IPS DF 6.9 (cell line): ENCODE measurements around the gene KRT17.
"Not testable (repeated sequence)": the region's sequence is repeated elsewhere in the genome, so short reads cannot be mapped to it uniquely, and the experiment has no call there.

Source experiments
- DNase-seq: peaks from one replicate; pipeline ENCODE4 v3.0.0-alpha.2; 2013; ENCODE audit warnings: low read depth, low spot score
- H3K27ac ChIP-seq: one replicate; pipeline ENCODE4 v1.5.1; 2013; ENCODE audit warnings: low read length, control low read depth
- H3K27me3 ChIP-seq: 2 replicates; pipeline ENCODE4 v1.6.1; 2013; ENCODE audit warnings: mild to moderate bottlenecking, low read length; ENCODE audit not compliant: control insufficient read depth, insufficient read depth
- H3K36me3 ChIP-seq: 2 replicates; pipeline ENCODE4 v1.6.1; 2013; ENCODE audit warnings: low read length; ENCODE audit not compliant: control insufficient read depth, insufficient read depth
- H3K4me1 ChIP-seq: 2 replicates; pipeline ENCODE4 v1.6.1; 2013; ENCODE audit warnings: low read length; ENCODE audit not compliant: control insufficient read depth, insufficient read depth
- H3K4me3 ChIP-seq: 2 replicates; pipeline ENCODE4 v1.5.1; 2013; ENCODE audit warnings: mild to moderate bottlenecking, low read length
- H3K9me3 ChIP-seq: 2 replicates; pipeline ENCODE4 v1.6.1; 2013; ENCODE audit warnings: low read length, inconsistent platforms; ENCODE audit not compliant: control insufficient read depth, insufficient read depth
- WGBS: extraction: QIAGEN DNeasy Blood & Tissue Kit; methylation state at CpG from one replicate; pipeline ENCODE4 v1.1.7; 2013; ENCODE audit warnings: mixed read lengths, missing lambda C conversion rate; ENCODE audit not compliant: insufficient read length, insufficient coverage; 5-methylcytosine and 5-hydroxymethylcytosine counted together

KRT17 gene

GRCh38 chr17:41618341-41619035, 5.9 kb downstream of the KRT17 start:
- no peaks in the 10 kb centered on the region for H3K27me3 ChIP-seq

GRCh38 chr17:41617698-41618097, 6.7 kb downstream of the KRT17 start:
- Histone ChIP-seq H3K27me3 (no peaks in the 10 kb centered on the region), H3K4me1 (peaks cover 1% of the 10 kb centered on the region; the same call in 1 of the 2 replicates), H3K27ac (no peak overlapping the region), H3K4me3 (no peak overlapping the region), H3K9me3 (no peaks in the 10 kb centered on the region), H3K36me3 (no peaks in the 10 kb centered on the region)
- DNase-seq, result no peak
- WGBS, result no CpG with 5 or more reads among the region's 11 CpGs

More at GRCh38 chr17:41618341-41619035, 5.9 kb downstream of the KRT17 start:
- no CpG with 5 or more reads among the region's 13 CpGs for WGBS
- Histone ChIP-seq H3K27ac (no peak overlapping the region), H3K4me3 (no peak overlapping the region), H3K4me1 (peaks cover 1% of the 10 kb centered on the region; the same call in 1 of the 2 replicates), H3K36me3 (no peaks in the 10 kb centered on the region), H3K9me3 (no peaks in the 10 kb centered on the region)
- no peak for DNase-seq

DNA sequence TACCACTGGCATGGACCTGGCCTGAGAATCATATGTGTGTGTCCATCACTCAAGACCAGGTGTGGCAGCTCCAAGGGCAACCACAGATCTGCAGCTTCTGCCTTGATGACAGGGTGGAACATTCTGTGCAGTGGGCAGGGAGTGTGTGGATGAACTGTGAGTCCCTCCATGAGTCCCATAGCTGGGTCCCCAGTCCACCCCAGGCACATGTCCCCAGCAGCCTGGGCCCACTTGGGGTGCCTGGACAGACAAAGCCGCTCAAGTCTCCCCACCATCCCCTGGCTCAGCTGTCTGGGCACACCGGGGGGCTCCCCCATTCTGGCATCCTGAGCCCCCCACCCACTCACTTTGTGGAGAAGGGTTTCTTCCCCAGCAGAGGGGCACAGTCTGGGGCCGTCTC, 7.2 kb downstream of the KRT17 start:
- H3K4me1 ChIP-seq, result peaks cover 1% of the 10 kb centered on the region; the same call in 1 of the 2 replicates
- no CpG with 5 or more reads among the region's 3 CpGs for WGBS
- H3K4me3 ChIP-seq, result no peak overlapping the region
- no peaks in the 10 kb centered on the region for H3K9me3 ChIP-seq
- no peak for DNase-seq
- no peaks in the 10 kb centered on the region for H3K36me3 ChIP-seq
- H3K27ac ChIP-seq, result no peak overlapping the region
- H3K27me3 ChIP-seq, result no peaks in the 10 kb centered on the region

DNA sequence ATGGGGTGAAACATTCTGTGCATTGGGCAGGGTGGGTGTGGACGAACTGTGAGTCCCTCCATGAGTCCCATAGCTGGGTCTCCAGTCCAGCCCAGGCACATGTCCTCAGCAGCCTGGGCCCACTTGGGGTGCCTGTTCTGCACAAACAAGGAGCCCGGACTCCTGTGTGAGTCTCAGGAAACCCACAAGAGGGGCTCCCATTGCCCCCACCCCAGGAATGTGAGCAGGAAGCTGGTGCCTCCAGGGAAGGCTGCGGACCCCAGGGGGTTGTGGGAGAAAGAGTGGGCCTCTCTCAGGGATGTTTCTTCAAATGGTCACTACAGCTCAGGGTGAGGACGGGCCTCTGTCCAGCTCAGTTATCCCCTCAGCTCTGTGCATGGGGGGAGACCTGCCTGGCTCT, 7.9 kb downstream of the KRT17 start:
- H3K4me3 ChIP-seq, DNase-seq, H3K36me3 ChIP-seq, H3K27ac ChIP-seq, H3K4me1 ChIP-seq, H3K9me3 ChIP-seq, H3K27me3 ChIP-seq: not testable (repeated sequence)
- no CpG with 5 or more reads among the region's 4 CpGs for WGBS

GRCh38 chr17:41615454-41615853, 8.9 kb downstream of the KRT17 start:
- Histone ChIP-seq H3K27ac (no peak overlapping the region), H3K27me3 (no peaks in the 10 kb centered on the region), H3K4me3 (no peak overlapping the region), H3K4me1 (peaks cover 1% of the 10 kb centered on the region; the same call in 1 of the 2 replicates), H3K9me3 (no peaks in the 10 kb centered on the region), H3K36me3 (no peaks in the 10 kb centered on the region)
- DNase-seq, result no peak
- WGBS, result no CpG with 5 or more reads among the region's 7 CpGs

GRCh38 chr17:41614767-41615166, 9.6 kb downstream of the KRT17 start:
- not testable (repeated sequence) for H3K27ac ChIP-seq, H3K9me3 ChIP-seq, H3K4me3 ChIP-seq, DNase-seq, H3K27me3 ChIP-seq, H3K4me1 ChIP-seq, H3K36me3 ChIP-seq
- WGBS, result no CpG with 5 or more reads among the region's 9 CpGs

DNA sequence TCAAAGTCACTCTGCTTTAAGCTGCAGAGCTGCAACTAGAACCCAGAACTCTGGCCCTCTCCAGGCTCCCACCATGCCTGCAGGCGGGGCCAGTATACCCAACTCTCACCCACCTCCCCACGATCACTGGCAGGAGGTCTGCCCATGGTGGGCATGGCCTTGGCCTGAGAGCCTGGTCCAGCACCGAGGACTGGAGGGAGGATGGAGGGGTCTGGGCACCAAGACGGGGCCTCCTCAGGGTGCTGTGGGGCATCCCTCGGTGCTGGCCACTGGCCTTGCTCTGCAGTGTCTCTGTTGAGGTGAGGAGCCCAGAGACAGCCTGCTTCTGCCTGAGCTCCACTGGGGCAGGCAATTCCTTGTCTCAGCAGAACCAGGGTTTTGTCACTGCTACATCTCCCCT, 10.3 kb downstream of the KRT17 start:
- Histone ChIP-seq H3K27ac (no peak overlapping the region), H3K4me1 (peaks cover 1% of the 10 kb centered on the region; the same call in 1 of the 2 replicates), H3K9me3 (no peaks in the 10 kb centered on the region), H3K4me3 (no peak overlapping the region), H3K36me3 (no peaks in the 10 kb centered on the region), H3K27me3 (no peaks in the 10 kb centered on the region)
- DNase-seq, result no peak
- WGBS, result no CpG with 5 or more reads among the region's 5 CpGs

DNA sequence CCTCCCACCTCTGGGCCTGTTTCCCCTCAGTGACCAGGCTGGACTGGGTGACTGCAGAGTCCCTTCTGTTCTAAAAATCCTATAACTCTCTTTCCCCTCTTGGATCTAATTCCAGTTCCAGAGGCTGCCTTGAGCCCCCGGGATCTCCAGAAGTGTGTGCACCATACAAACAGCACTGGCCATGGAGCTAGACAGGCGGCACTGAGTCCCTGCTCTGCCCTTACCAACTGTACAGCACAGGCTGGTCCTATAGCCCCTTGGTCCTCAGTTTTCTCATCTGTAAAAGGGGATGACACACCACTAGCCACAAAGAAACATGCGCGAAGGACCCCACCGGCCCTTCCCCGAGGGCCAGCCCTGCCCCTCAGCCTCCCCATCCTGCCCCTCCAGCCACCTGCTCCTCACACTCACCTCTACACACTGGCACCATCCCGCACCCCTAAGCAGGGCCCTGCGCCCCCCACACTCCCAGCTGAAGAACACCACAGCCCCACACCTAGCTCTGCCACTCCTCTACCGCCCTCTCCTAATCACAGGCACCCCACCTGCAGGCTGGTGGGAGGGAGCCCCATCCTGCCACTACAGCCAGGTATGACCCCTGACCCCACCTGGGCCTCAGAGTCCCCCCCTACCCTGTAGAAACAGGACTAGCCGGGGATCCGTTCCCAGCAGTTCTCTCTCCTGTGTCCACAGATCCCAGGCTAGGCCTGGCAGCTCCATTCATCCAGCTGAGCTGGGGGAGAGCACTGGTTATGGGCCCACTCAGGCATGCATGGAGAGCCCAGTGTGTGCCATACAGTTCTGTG, 10.9 kb downstream of the KRT17 start:
- Histone ChIP-seq H3K4me1 (peaks cover 1% of the 10 kb centered on the region; the same call in 1 of the 2 replicates), H3K27ac (no peak overlapping the region), H3K9me3 (no peaks in the 10 kb centered on the region), H3K27me3 (no peaks in the 10 kb centered on the region), H3K36me3 (no peaks in the 10 kb centered on the region), H3K4me3 (no peak overlapping the region)
- DNase-seq, result no peak
- no CpG with 5 or more reads among the region's 11 CpGs for WGBS

DNA sequence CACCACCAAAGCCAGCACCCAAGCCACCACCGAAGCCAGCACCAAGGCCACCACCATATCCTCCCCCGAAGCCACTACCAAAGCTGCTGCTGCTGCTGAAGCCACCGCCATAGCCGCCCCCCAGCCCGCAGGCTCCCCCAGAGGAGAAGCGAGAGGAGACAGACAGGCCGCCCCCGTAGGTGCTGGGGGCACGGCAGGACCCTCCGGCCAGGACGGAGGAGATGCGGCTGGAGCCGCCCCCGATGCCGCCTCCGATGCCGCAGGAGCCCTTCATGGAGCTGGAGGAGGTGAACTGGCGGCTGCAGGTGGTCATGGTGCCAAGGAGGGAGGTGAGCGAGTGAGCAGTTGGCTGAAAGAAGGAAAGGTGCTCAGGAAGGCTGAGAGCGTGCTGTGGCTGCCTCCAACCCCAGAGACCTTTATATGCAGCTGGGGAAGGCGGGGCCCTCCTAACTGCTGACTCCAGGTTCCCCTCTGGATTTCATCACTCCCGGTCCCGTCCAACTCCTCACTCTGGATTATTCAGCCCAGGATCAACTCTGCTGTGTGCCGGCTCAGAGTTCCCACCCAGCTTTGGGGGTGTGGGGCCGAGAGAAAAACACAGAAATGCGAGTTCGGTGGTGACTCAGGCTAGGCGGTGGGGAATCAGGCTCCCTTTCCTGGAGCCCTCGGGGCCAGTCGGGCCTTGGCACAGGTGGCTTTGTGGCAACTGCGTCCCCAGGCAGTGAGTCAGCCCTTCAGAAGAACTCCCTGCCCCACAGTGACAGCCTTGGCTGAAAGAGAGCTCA, 11.8 kb downstream of the KRT17 start, which contains the start of gene KRT16:
Gene KRT16 (minus strand): TSS at position 392 of the 785 bp plus-strand sequence. CDS start 79 bp downstream, at position 313.
- not testable (repeated sequence) for H3K4me1 ChIP-seq, H3K9me3 ChIP-seq, DNase-seq, H3K4me3 ChIP-seq, H3K27ac ChIP-seq, H3K36me3 ChIP-seq, H3K27me3 ChIP-seq
- no CpG with 5 or more reads among the region's 31 CpGs for WGBS

DNA sequence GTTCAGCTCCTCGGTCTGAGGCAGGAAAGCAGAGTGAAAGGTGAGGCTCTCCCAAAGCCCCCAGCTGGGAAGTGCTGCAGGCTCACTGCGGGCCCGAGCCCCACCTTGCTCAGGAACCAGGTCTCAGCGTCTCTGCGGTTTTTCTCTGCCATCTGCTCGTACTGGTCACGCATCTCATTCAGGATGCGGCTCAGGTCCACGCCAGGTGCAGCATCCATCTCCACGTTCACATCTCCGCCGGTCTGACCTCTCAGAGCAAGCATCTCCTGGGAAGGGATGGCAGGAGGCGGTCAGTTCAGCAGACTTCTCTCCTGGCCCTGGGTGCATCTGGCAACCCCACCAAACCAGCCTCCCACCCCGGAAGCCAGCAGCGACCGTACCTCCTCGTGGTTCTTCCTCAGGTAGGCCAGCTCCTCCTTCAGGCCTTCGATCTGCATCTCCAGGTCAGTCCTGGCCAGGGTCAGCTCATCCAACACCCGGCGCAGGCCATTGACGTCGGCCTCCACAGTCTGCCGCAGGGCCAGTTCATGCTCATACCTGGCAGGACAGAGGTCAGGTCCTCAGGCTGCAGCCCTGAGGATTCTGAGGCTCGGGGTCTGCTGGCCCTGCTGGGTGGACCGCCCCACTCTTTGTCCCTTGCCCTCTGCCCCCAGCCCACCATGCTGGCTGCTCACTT, 13.3 kb downstream of the KRT17 start:
- DNase-seq, result no peak
- no peaks in the 10 kb centered on the region for H3K36me3 ChIP-seq
- H3K4me1 ChIP-seq, result peaks cover 1% of the 10 kb centered on the region; the same call in 1 of the 2 replicates
- no peak overlapping the region for H3K27ac ChIP-seq
- H3K9me3 ChIP-seq, result no peaks in the 10 kb centered on the region
- no peaks in the 10 kb centered on the region for H3K27me3 ChIP-seq
- no CpG with 5 or more reads among the region's 25 CpGs for WGBS
- no peak overlapping the region for H3K4me3 ChIP-seq
